SK-N-SH treated with all-trans-retinoic acid at 6 μM for 48 hours (cell line): ENCODE measurements around the gene UGT1A6.
A peak's percentile ranks its signal among the peaks of the same experiment; 100 is the strongest.

ENCODE experiments used
- ATAC-seq: fragments of 200-7000 bp; cut with Tn5 transposase; 3 replicates; pipeline ENCODE4 v1.9.1; 2020; ENCODE audit warnings: mild to moderate bottlenecking, moderate library complexity
- ARNTL ChIP-seq: fragments of 450-650 bp; formaldehyde crosslinking; IDR thresholded peaks from 2 replicates; pipeline ENCODE4 v1.5.0; 2020; ENCODE audit warnings: low read depth, mild to moderate bottlenecking, moderate library complexity, borderline replicate concordance
- BACH2 ChIP-seq: fragments of 250-450 bp; sonication (Bioruptor Pico); IDR thresholded peaks from 2 replicates; pipeline ENCODE4 v1.9.0; 2021; ENCODE audit warnings: mild to moderate bottlenecking, borderline replicate concordance
- CSDC2 ChIP-seq: fragments of 250-450 bp; sonication (Bioruptor Pico); IDR thresholded peaks from 2 replicates; pipeline ENCODE4 v1.5.0; 2020; ENCODE audit warnings: mild to moderate bottlenecking, moderate library complexity
- GLIS3 ChIP-seq: fragments of 250-450 bp; sonication (Bioruptor Pico); IDR thresholded peaks from 2 replicates; pipeline ENCODE4 v1.5.0; 2020; ENCODE audit warnings: mild to moderate bottlenecking, moderate library complexity
- ISL1 ChIP-seq: fragments of 250-450 bp; sonication (Bioruptor Pico); IDR thresholded peaks from 2 replicates; pipeline ENCODE4 v2.1.2; 2022; ENCODE audit warnings: mild to moderate bottlenecking, moderate library complexity
- OSR1 ChIP-seq: fragments of 250-450 bp; sonication (Bioruptor Pico); IDR thresholded peaks from 2 replicates; pipeline ENCODE4 v1.8.0; 2022; ENCODE audit warnings: moderate library complexity, mild to moderate bottlenecking, inconsistent platforms
- PPARA ChIP-seq: fragments of 250-450 bp; sonication (Bioruptor Pico); IDR thresholded peaks from 2 replicates; pipeline ENCODE4 v1.5.0; 2020; ENCODE audit warnings: mild to moderate bottlenecking, borderline replicate concordance
- RARB ChIP-seq: fragments of 250-450 bp; sonication (Bioruptor Pico); IDR thresholded peaks from 2 replicates; pipeline ENCODE4 v1.8.0; 2021; ENCODE audit warnings: mild to moderate bottlenecking, moderate library complexity
- SNAI2 ChIP-seq: fragments of 250-450 bp; sonication (Bioruptor Pico); IDR thresholded peaks from 2 replicates; pipeline ENCODE4 v1.5.0; 2020; ENCODE audit warnings: mild to moderate bottlenecking, moderate library complexity
- TCF4 ChIP-seq: fragments of 250-450 bp; sonication (Bioruptor Pico); IDR thresholded peaks from 2 replicates; pipeline ENCODE4 v1.8.0; 2021; ENCODE audit warnings: mild to moderate bottlenecking, moderate library complexity, borderline replicate concordance
- TOX ChIP-seq: fragments of 250-450 bp; sonication (Bioruptor Pico); IDR thresholded peaks from 2 replicates; pipeline ENCODE4 v1.8.0; 2021; ENCODE audit warnings: mild to moderate bottlenecking, moderate library complexity, borderline replicate concordance
- ZC3H10 ChIP-seq: fragments of 250-450 bp; sonication (Bioruptor Pico); IDR thresholded peaks from 2 replicates; pipeline ENCODE4 v1.5.1; 2021; ENCODE audit warnings: mild to moderate bottlenecking, moderate library complexity
- ZFP3 ChIP-seq: fragments of 250-450 bp; sonication (Bioruptor Pico); IDR thresholded peaks from 2 replicates; pipeline ENCODE4 v1.5.0; 2020; ENCODE audit warnings: mild to moderate bottlenecking, moderate library complexity
- ZNF70 ChIP-seq: fragments of 450-650 bp; formaldehyde crosslinking; IDR thresholded peaks from 2 replicates; pipeline ENCODE4 v1.5.0; 2020; ENCODE audit warnings: mild to moderate bottlenecking, moderate library complexity
- ZNF8 ChIP-seq: fragments of 450-650 bp; formaldehyde crosslinking; IDR thresholded peaks from 2 replicates; pipeline ENCODE4 v1.5.0; 2020; ENCODE audit warnings: mild to moderate bottlenecking, moderate library complexity
- TF ChIP-seq, protein P1 (sequence below): fragments of 250-450 bp; sonication (Bioruptor Pico); IDR thresholded peaks from 2 replicates; pipeline ENCODE4 v1.8.0; 2020; ENCODE audit warnings: mild to moderate bottlenecking, moderate library complexity, borderline replicate concordance
- TF ChIP-seq, protein P2 (sequence below): fragments of 250-450 bp; sonication (Bioruptor Pico); IDR thresholded peaks from 2 replicates; pipeline ENCODE4 v1.5.0; 2020; ENCODE audit warnings: mild to moderate bottlenecking, moderate library complexity
- TF ChIP-seq, protein P3 (sequence below): fragments of 250-450 bp; sonication (Bioruptor Pico); IDR thresholded peaks from 2 replicates; pipeline ENCODE4 v1.8.0; 2021; ENCODE audit warnings: low read depth, mild to moderate bottlenecking, moderate library complexity, borderline replicate concordance
- TF ChIP-seq, protein P4 (sequence below): fragments of 250-450 bp; sonication (Bioruptor Pico); IDR thresholded peaks from 2 replicates; pipeline ENCODE4 v1.5.1; 2021; ENCODE audit warnings: mild to moderate bottlenecking, moderate library complexity

Gene UGT1A6

DNA sequence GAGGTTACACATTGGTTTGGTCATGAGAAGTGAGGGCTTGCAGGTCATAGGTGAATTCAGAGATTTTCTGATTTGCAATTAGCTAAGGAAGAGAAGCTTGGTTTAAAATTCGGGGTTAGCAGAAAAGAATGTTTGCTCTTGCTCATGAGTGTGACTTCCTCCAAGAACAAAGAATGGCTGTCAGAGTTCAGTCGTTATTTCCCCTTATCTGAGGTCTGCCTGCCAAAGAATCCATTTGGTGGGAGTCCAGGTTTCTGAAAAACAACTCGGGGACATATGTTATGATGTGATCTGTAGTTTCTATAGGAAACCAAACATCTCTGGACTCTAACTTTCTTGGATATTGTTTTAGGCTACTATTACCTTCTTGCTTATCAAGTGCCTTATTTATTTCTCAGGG, 3.2 kb upstream of the UGT1A6 start:
- 0 out of 2 replicates have a peak, but pooled peaks have one; percentile 32 for TF ChIP-seq ISL1 (CRISPR knock-in tag)
- no peak for TF ChIP-seq OSR1 (CRISPR knock-in tag)
- no peak for ATAC-seq

DNA sequence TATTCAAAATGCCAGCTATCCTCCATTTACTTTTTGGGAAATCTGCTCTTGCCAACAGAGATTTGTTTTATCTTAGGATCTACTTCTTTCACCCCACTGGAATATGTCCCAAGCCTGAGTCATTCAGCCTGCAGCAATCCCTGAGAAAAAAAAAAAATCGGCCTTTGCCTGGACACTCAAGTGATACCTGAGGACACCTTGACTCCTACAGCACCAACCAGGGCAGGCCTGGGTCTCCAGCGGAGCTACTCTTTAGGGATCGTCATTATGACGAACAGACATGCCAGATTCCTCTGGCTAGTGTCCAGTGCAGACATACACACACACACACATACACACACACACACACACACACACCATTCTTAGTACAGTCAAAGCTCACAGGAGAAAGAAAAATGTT, 2.2 kb upstream of the UGT1A6 start:
- no peak for ATAC-seq

DNA sequence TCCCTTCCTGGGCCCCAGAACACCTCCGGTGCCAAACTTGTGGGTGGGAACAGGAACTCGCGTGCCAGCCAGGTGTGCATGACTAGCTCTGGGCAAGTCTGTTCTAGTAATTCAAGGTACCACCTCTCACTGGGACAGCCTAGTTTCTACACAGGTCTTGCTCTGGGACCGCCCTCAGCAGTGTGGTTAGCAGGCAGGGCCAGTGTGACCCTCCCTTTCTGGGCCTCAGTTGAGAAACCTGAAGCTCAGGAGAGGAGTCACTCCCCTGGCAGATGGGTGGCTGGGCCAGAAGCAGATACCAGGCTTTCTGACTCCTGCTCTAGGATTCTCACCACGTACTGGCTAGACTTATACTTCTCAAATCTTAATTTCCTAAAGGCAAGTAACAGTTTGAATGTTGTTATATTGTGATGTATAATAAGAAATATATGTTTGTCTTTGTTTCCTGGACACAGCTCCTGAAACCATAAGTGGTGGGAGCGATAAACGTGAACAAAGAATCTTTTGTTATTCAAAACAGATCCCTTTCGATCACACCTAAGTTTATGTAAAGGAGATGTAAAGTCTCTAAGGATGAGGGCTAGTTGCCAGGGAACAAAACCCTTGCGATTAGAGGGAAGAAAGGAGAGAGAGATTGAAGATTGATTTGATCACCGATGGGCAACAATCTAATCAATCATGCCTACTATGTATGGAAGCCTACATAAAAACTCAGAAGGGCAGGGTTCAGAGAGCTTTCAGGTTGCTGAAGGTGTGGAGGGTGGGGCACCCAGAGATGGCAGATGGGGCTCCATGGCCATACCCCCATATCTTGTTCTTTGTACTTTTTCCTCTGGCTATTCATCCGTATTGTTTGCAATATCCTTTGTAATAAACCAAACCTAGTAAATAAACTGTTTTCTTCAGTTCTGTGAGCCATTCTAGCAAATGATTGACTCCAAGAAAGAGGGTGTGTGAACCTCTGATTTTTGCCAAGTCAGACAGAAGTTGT, 952 bp upstream of the UGT1A6 start:
- ATAC-seq = no peak
- TF ChIP-seq RARB (CRISPR knock-in tag) (no peak), TOX (no peak)
- TF ChIP-seq, protein P1, sequence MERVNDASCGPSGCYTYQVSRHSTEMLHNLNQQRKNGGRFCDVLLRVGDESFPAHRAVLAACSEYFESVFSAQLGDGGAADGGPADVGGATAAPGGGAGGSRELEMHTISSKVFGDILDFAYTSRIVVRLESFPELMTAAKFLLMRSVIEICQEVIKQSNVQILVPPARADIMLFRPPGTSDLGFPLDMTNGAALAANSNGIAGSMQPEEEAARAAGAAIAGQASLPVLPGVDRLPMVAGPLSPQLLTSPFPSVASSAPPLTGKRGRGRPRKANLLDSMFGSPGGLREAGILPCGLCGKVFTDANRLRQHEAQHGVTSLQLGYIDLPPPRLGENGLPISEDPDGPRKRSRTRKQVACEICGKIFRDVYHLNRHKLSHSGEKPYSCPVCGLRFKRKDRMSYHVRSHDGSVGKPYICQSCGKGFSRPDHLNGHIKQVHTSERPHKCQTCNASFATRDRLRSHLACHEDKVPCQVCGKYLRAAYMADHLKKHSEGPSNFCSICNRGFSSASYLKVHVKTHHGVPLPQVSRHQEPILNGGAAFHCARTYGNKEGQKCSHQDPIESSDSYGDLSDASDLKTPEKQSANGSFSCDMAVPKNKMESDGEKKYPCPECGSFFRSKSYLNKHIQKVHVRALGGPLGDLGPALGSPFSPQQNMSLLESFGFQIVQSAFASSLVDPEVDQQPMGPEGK (CRISPR knock-in tag) = no peak
- TF ChIP-seq, all 23 proteins: peak for 0

More for the DNA sequence above, 2.2 kb upstream of the UGT1A6 start:
- TF ChIP-seq ZFP3 (no peak), ZC3H10 (CRISPR knock-in tag) (no peak), PPARA (CRISPR knock-in tag) (no peak), ISL1 (CRISPR knock-in tag) (no peak), BACH2 (CRISPR knock-in tag) (no peak)

DNA sequence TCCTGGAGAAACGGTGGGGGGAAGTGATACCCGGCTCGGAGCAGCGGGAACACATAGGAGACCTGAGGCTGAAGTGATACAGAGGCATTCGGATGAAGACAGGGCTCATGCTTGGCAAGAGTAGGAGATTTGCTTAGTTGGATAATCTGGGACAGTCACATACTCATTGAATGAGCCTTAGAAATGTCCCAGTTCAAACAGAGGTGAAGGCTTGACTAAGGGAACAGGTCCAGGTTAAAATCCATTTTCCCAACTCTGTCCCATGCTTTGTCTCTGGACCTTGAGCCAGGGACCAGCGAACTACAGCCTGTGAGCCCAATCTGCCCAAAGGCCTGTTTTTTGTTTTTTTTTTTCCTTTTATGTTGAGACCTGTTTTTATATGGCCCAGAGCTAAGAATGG, 1.3 kb downstream of the UGT1A6 start:
- ATAC-seq = no peak
- no peak for TF ChIP-seq GLIS3 (CRISPR knock-in tag)
- TF ChIP-seq ZC3H10 (CRISPR knock-in tag) = no peak
- TF ChIP-seq RARB (CRISPR knock-in tag) = no peak
- no peak for TF ChIP-seq CSDC2 (CRISPR knock-in tag)
- TF ChIP-seq ARNTL (CRISPR knock-in tag) = no peak
- TF ChIP-seq, protein P2, sequence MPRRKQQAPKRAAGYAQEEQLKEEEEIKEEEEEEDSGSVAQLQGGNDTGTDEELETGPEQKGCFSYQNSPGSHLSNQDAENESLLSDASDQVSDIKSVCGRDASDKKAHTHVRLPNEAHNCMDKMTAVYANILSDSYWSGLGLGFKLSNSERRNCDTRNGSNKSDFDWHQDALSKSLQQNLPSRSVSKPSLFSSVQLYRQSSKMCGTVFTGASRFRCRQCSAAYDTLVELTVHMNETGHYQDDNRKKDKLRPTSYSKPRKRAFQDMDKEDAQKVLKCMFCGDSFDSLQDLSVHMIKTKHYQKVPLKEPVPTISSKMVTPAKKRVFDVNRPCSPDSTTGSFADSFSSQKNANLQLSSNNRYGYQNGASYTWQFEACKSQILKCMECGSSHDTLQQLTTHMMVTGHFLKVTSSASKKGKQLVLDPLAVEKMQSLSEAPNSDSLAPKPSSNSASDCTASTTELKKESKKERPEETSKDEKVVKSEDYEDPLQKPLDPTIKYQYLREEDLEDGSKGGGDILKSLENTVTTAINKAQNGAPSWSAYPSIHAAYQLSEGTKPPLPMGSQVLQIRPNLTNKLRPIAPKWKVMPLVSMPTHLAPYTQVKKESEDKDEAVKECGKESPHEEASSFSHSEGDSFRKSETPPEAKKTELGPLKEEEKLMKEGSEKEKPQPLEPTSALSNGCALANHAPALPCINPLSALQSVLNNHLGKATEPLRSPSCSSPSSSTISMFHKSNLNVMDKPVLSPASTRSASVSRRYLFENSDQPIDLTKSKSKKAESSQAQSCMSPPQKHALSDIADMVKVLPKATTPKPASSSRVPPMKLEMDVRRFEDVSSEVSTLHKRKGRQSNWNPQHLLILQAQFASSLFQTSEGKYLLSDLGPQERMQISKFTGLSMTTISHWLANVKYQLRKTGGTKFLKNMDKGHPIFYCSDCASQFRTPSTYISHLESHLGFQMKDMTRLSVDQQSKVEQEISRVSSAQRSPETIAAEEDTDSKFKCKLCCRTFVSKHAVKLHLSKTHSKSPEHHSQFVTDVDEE (CRISPR knock-in tag) = no peak

DNA sequence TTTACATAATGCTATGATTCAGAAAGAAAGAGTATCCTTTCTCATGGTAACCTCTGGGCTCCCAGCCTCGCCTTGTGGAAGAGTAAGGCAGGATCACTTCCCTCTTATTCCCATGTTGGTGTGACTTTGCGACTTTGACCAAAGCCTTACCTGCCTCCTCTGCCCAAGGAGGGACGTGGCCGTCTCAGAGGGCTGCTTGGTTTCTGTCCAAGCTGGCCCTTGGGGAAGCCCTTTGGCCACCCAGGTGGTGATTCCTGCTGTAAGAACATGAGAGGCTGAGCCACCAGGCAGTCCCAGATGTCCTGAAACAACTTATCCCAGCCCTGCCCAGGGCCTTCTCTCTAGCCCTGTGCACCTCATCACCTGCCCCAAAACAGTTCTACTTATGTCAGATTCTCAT, 6.0 kb downstream of the UGT1A6 start:
- no peak for ATAC-seq
- TF ChIP-seq SNAI2 (CRISPR knock-in tag) (no peak), ZC3H10 (CRISPR knock-in tag) (no peak), ZFP3 (no peak), OSR1 (CRISPR knock-in tag) (no peak), ZNF70 (CRISPR knock-in tag) (no peak), TCF4 (CRISPR knock-in tag) (no peak), CSDC2 (CRISPR knock-in tag) (no peak), PPARA (CRISPR knock-in tag) (no peak), GLIS3 (CRISPR knock-in tag) (no peak), ZNF8 (CRISPR knock-in tag) (no peak), TOX (no peak)
- TF ChIP-seq, protein P3, sequence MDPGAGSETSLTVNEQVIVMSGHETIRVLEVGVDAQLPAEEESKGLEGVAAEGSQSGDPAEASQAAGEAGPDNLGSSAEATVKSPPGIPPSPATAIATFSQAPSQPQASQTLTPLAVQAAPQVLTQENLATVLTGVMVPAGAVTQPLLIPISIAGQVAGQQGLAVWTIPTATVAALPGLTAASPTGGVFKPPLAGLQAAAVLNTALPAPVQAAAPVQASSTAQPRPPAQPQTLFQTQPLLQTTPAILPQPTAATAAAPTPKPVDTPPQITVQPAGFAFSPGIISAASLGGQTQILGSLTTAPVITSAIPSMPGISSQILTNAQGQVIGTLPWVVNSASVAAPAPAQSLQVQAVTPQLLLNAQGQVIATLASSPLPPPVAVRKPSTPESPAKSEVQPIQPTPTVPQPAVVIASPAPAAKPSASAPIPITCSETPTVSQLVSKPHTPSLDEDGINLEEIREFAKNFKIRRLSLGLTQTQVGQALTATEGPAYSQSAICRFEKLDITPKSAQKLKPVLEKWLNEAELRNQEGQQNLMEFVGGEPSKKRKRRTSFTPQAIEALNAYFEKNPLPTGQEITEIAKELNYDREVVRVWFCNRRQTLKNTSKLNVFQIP (CRISPR knock-in tag) = no peak
- TF ChIP-seq, protein P1 (CRISPR knock-in tag) = no peak
- TF ChIP-seq, protein P4, sequence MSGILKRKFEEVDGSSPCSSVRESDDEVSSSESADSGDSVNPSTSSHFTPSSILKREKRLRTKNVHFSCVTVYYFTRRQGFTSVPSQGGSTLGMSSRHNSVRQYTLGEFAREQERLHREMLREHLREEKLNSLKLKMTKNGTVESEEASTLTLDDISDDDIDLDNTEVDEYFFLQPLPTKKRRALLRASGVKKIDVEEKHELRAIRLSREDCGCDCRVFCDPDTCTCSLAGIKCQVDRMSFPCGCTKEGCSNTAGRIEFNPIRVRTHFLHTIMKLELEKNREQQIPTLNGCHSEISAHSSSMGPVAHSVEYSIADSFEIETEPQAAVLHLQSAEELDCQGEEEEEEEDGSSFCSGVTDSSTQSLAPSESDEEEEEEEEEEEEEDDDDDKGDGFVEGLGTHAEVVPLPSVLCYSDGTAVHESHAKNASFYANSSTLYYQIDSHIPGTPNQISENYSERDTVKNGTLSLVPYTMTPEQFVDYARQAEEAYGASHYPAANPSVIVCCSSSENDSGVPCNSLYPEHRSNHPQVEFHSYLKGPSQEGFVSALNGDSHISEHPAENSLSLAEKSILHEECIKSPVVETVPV (CRISPR knock-in tag) = no peak
- TF ChIP-seq, protein P2 (CRISPR knock-in tag) = no peak
